H1 (cell line): ENCODE results near the gene PARP4. TPM values are rescaled to one million over a fixed set of nuclear protein-coding genes. Genes with fewer than 3 reads are reported as not detected.

Experiments
- CTCF ChIA-PET: fragments of 300-600 bp; sonication (Branson Sonifier 250); formaldehyde crosslinking; loops from one replicate; lab custom pipeline; 2021; ENCODE audit not compliant: partially characterized antibody; lab: Charles Lee
- POLR2A ChIA-PET: fragments of 300-600 bp; sonication (Branson Sonifier 250); formaldehyde crosslinking; loops from one replicate; lab custom pipeline; 2021; ENCODE audit warnings: inconsistent platforms; ENCODE audit not compliant: partially characterized antibody; lab: Charles Lee
- DNase-seq, 2 experiments: peaks; one replicate each; pipeline versions ENCODE4 v3.0.0 to v3.0.0-alpha.2; 2010 to 2022; ENCODE audit warnings: low spot score in 2 of 2, low read depth in 1 of 2, mixed read lengths in 1 of 2
- FAIRE-seq: peaks from 2 replicates; lab custom pipeline; 2011; peaks lifted over from hg19 to GRCh38; lab: Jason Lieb, UNC
- H2AFZ ChIP-seq: 2 replicates; pipeline ENCODE4 v1.8.1; 2012; ENCODE audit warnings: low read length, inconsistent platforms
- H2AK5ac ChIP-seq: 2 replicates; pipeline ENCODE4 v1.6.1; 2013; ENCODE audit warnings: low read depth, low read length
- H2BK120ac ChIP-seq: replicated peaks from 2 replicates; pipeline ENCODE3; 2013; ENCODE audit warnings: low read depth, low read length, inconsistent platforms
- H2BK12ac ChIP-seq: 2 replicates; pipeline ENCODE4 v1.6.1; 2013; ENCODE audit warnings: low read depth, low read length
- H2BK15ac ChIP-seq: 2 replicates; pipeline ENCODE4 v1.6.1; 2013; ENCODE audit warnings: low read length
- H2BK20ac ChIP-seq: 2 replicates; pipeline ENCODE4 v1.6.1; 2013; ENCODE audit warnings: low read length
- H2BK5ac ChIP-seq: 2 replicates; pipeline ENCODE4 v1.6.1; 2013; ENCODE audit warnings: low read depth, low read length
- H3K14ac ChIP-seq: 2 replicates; pipeline ENCODE4 v1.6.1; 2013; ENCODE audit warnings: inconsistent platforms; ENCODE audit not compliant: insufficient read length
- H3K18ac ChIP-seq: 2 replicates; pipeline ENCODE4 v1.6.1; 2013; ENCODE audit warnings: low read length; ENCODE audit errors: extremely low read depth
- H3K23ac ChIP-seq: 2 replicates; pipeline ENCODE4 v1.6.1; 2013; ENCODE audit warnings: inconsistent platforms; ENCODE audit not compliant: insufficient read length
- H3K23me2 ChIP-seq: 2 replicates; pipeline ENCODE4 v1.6.1; 2013; ENCODE audit warnings: low read depth, low read length
- H3K27ac ChIP-seq: 2 replicates; pipeline ENCODE4 v1.6.1; 2011; ENCODE audit warnings: low read depth, low read length, inconsistent platforms
- H3K27me3 ChIP-seq, 4 experiments: replicated peaks in 1 of 4; 1 replicate in 1 of 4; 2 replicates in 3 of 4; pipeline versions ENCODE4 v1.6.1 to v1.8.1; 2011 to 2013; ENCODE audit warnings: low read length in 3 of 4, mild to moderate bottlenecking in 3 of 4, inconsistent platforms in 2 of 4, mixed read lengths in 2 of 4, moderate library complexity in 1 of 4; ENCODE audit not compliant: control insufficient read depth in 3 of 4, insufficient read depth in 3 of 4; ENCODE audit errors: extremely low read depth in 1 of 4
- H3K36me3 ChIP-seq, 4 experiments: 2 replicates each; pipeline versions ENCODE4 v1.6.1 to v1.8.1; 2011 to 2013; ENCODE audit warnings: mild to moderate bottlenecking in 4 of 4, low read length in 3 of 4, moderate library complexity in 2 of 4, control low read depth in 1 of 4, inconsistent platforms in 1 of 4; ENCODE audit not compliant: insufficient read depth in 4 of 4, control insufficient read depth in 2 of 4
- H3K4ac ChIP-seq: replicated peaks from 2 replicates; pipeline ENCODE3; 2013; ENCODE audit warnings: low read length, low read depth, mixed read lengths, inconsistent platforms; ENCODE audit not compliant: insufficient read length
- H3K4me1 ChIP-seq, 4 experiments: replicated peaks in 1 of 4; 1 replicate in 1 of 4; 2 replicates in 3 of 4; pipeline versions ENCODE4 v1.6.1 to v1.8.1; 2011 to 2013; ENCODE audit warnings: low read length in 3 of 4, inconsistent platforms in 2 of 4, mixed read lengths in 1 of 4; ENCODE audit not compliant: insufficient read depth in 4 of 4, control insufficient read depth in 3 of 4
- H3K4me2 ChIP-seq, 2 experiments: 2 replicates each; pipeline versions ENCODE4 v1.6.1 to v1.8.1; 2011 to 2013; ENCODE audit warnings: low read depth in 2 of 2, low read length in 2 of 2, control low read depth in 1 of 2, inconsistent platforms in 1 of 2, mild to moderate bottlenecking in 1 of 2; ENCODE audit not compliant: insufficient read depth in 1 of 2
- H3K4me3 ChIP-seq, 4 experiments: fragments of 200-600, 300-600 bp in 1 of 4; sonication (generic), shearing (Covaris generic), sonication (Bioruptor Twin) in 1 of 4; 2 replicates each; pipeline versions ENCODE4 v1.5.1 to v1.8.1; 2011 to 2016; ENCODE audit warnings: low read length in 4 of 4, low read depth in 3 of 4, control low read depth in 2 of 4, inconsistent platforms in 2 of 4, mild to moderate bottlenecking in 2 of 4, mixed read lengths in 1 of 4, moderate library complexity in 1 of 4; ENCODE audit not compliant: insufficient read depth in 2 of 4; ENCODE audit errors: extremely low read depth in 1 of 4
- H3K56ac ChIP-seq: replicated peaks from 2 replicates; pipeline ENCODE3; 2013; ENCODE audit warnings: low read depth, mild to moderate bottlenecking, mixed read lengths, low read length, inconsistent platforms; ENCODE audit not compliant: insufficient read length
- H3K79me1 ChIP-seq: 2 replicates; pipeline ENCODE4 v1.6.1; 2013; ENCODE audit warnings: low read depth, low read length, control low read depth
- H3K79me2 ChIP-seq, 2 experiments: 2 replicates each; pipeline versions ENCODE4 v1.6.1 to v1.8.1; 2012 to 2013; ENCODE audit warnings: low read length in 2 of 2, mild to moderate bottlenecking in 2 of 2, inconsistent platforms in 1 of 2; ENCODE audit not compliant: insufficient read depth in 2 of 2, control insufficient read depth in 1 of 2
- H3K9ac ChIP-seq, 4 experiments: replicated peaks in 1 of 4; 1 replicate in 1 of 4; 2 replicates in 3 of 4; pipeline versions ENCODE4 v1.6.1 to v1.8.1; 2011 to 2013; ENCODE audit warnings: low read depth in 3 of 4, low read length in 3 of 4, control low read depth in 2 of 4, mild to moderate bottlenecking in 2 of 4, moderate library complexity in 2 of 4, inconsistent platforms in 1 of 4; ENCODE audit errors: extremely low read depth in 1 of 4
- H3K9me3 ChIP-seq, 2 experiments: 2 replicates each; pipeline versions ENCODE4 v1.6.1 to v1.8.1; 2012 to 2013; ENCODE audit warnings: mild to moderate bottlenecking in 2 of 2, moderate library complexity in 2 of 2, control low read depth in 1 of 2, inconsistent platforms in 1 of 2, low read depth in 1 of 2, low read length in 1 of 2, mixed read lengths in 1 of 2; ENCODE audit not compliant: insufficient read depth in 2 of 2
- H4K20me1 ChIP-seq, 2 experiments: replicated peaks in 1 of 2; 2 replicates each; pipeline versions ENCODE3 to v1.8.1; 2011 to 2013; ENCODE audit warnings: inconsistent platforms in 2 of 2, low read length in 2 of 2, mild to moderate bottlenecking in 1 of 2; ENCODE audit not compliant: insufficient read depth in 2 of 2, control insufficient read depth in 1 of 2
- H4K5ac ChIP-seq: 2 replicates; pipeline ENCODE4 v1.6.1; 2013; ENCODE audit warnings: low read length, low read depth, mixed read lengths, inconsistent platforms; ENCODE audit not compliant: insufficient read length
- H4K8ac ChIP-seq: 2 replicates; pipeline ENCODE4 v1.8.0; 2013; ENCODE audit warnings: mild to moderate bottlenecking, moderate library complexity, low read length, inconsistent platforms; ENCODE audit not compliant: insufficient read depth; ENCODE audit errors: extremely low read depth
- H4K91ac ChIP-seq: replicated peaks from 2 replicates; pipeline ENCODE3; 2013; ENCODE audit warnings: low read length, mixed read lengths, inconsistent platforms; ENCODE audit not compliant: insufficient read length
- ASH2L ChIP-seq: fragments of 200-600, 300-600 bp; sonication (generic); IDR thresholded peaks from one replicate; pipeline ENCODE4 v1.7.1; 2017; ENCODE audit warnings: low read length
- ATF2 ChIP-seq: IDR thresholded peaks from 2 replicates; pipeline ENCODE4 v1.6.1; 2012; ENCODE audit warnings: low read length, inconsistent platforms
- CBX5 ChIP-seq: fragments of 300-800, 300-1000 bp; sonication (generic); IDR thresholded peaks from 2 replicates; pipeline ENCODE4 v1.7.1; 2016; ENCODE audit warnings: antibody characterized with exemption, low read length, low read depth
- CHD2 ChIP-seq: IDR thresholded peaks from 2 replicates; pipeline ENCODE4 v1.6.1; 2012; ENCODE audit warnings: low read length, improper control_type of control experiment
- EGR1 ChIP-seq: IDR thresholded peaks from 2 replicates; pipeline ENCODE4 v1.6.1; 2011; ENCODE audit warnings: low read depth, low read length, borderline replicate concordance
- GTF2F1 ChIP-seq: IDR thresholded peaks from 2 replicates; pipeline ENCODE4 v1.6.1; 2012; ENCODE audit warnings: low read depth, low read length, improper control_type of control experiment, borderline replicate concordance
- MAX ChIP-seq: IDR thresholded peaks from 2 replicates; pipeline ENCODE4 v1.6.1; 2012; ENCODE audit warnings: inconsistent platforms
- NRF1 ChIP-seq: IDR thresholded peaks from 2 replicates; pipeline ENCODE4 v1.6.1; 2011; ENCODE audit warnings: mild to moderate bottlenecking, low read depth, low read length, improper control_type of control experiment
- POLR2A ChIP-seq, 2 experiments: IDR thresholded peaks; 1 replicate in 1 of 2; 2 replicates in 1 of 2; pipeline ENCODE4 v1.6.1; 2011; ENCODE audit warnings: low read depth in 2 of 2, low read length in 2 of 2, mild to moderate bottlenecking in 2 of 2; ENCODE audit errors: control extremely low read depth in 1 of 2
- POLR2AphosphoS5 ChIP-seq: IDR thresholded peaks from 2 replicates; pipeline ENCODE4 v1.6.1; 2011; ENCODE audit warnings: low read depth, low read length
- TAF7 ChIP-seq: optimal IDR thresholded peaks from 2 replicates; pipeline ENCODE3; 2011; ENCODE audit warnings: low read depth, mild to moderate bottlenecking, inconsistent platforms, low read length, moderate library complexity, borderline replicate concordance
- TCF12 ChIP-seq: IDR thresholded peaks from 2 replicates; pipeline ENCODE4 v1.6.1; 2011; ENCODE audit warnings: low read depth, mild to moderate bottlenecking, low read length
- TEAD4 ChIP-seq: IDR thresholded peaks from 2 replicates; pipeline ENCODE4 v1.6.1; 2012; ENCODE audit warnings: low read depth, low read length, inconsistent platforms, mixed read lengths
- WGBS, 2 experiments: shearing (Covaris generic) in 1 of 2; methylation state at CpG; one replicate each; pipeline versions ENCODE4 v1.1.6 to v1.1.7; 2013 to 2015; ENCODE audit warnings: low lambda C conversion rate in 2 of 2, mixed read lengths in 2 of 2, inconsistent platforms in 1 of 2, low coverage in 1 of 2, missing lambda C conversion rate in 1 of 2; ENCODE audit not compliant: insufficient replicate concordance in 2 of 2, insufficient coverage in 1 of 2, insufficient read length in 1 of 2; ENCODE audit errors: extremely low coverage in 1 of 2, missing lambda C conversion rate in 1 of 2; 5-methylcytosine and 5-hydroxymethylcytosine counted together
- polyA plus RNA-seq, 7 experiments: library from polyadenylated mRNA; depleted of rRNA in 3 of 7; stranded (reverse) in 5 of 7; unstranded in 2 of 7; fragments of >200 nt in 5 of 7; fragments of 200-250 nt in 2 of 7; gene quantifications; 1 replicate in 5 of 7; 2 replicates in 1 of 7; 4 replicates in 1 of 7; pipeline versions ENCODE4 v1.2.1 to v1.2.3, GENCODE V29; 2011 to 2013; ENCODE audit warnings: missing spikeins in 2 of 7, mixed read lengths in 2 of 7
- total RNA-seq: library from RNA; stranded (reverse); fragmentation: NEBNext Ultra II Directional; extraction: Animal tissue kit (Norgen Biotek cat#: 25700); gene quantifications from 2 replicates; pipeline ENCODE4 v1.2.1, GENCODE V29; 2021

Gene PARP4
- total and polyA plus RNA-seq, 2 of the 8 experiments (the other 6 are each of a cell fraction or from before 2014, with no cell fraction given) = 22.2 to 40.3 TPM

GRCh38 chr13:24512908-24513213 is 283 bp upstream of the PARP4 start:
- H2BK120ac ChIP-seq = no peak overlapping the region
- peak overlapping the region; percentile 76; the same call in 1 of the 2 replicates for H2AFZ ChIP-seq
- H3K4me1 ChIP-seq = peaks cover 0 to 7% (median under 1%) of the 10 kb centered on the region in 4 experiments; a peak in 2 of 7 replicates
- H4K5ac ChIP-seq = peak overlapping the region; percentile 73
- H4K8ac ChIP-seq = peak overlapping the region; percentile 98; the same call in 1 of the 2 replicates
- no peak overlapping the region for H2BK15ac ChIP-seq
- peak overlapping the region; percentile 70 to 93 (median 76) for H3K9ac ChIP-seq
- H3K4me2 ChIP-seq = peak overlapping the region; percentile 77 to 91
- H4K91ac ChIP-seq = no peak overlapping the region
- DNase-seq (no peak), FAIRE-seq (no peak)
- H2AK5ac ChIP-seq = no peak overlapping the region
- peak overlapping the region; percentile 84 for H3K56ac ChIP-seq
- 0 out of 2 replicates have a peak overlapping the region, but pooled peaks have one; percentile 0 for H3K27ac ChIP-seq
- H2BK12ac ChIP-seq = no peak overlapping the region
- H3K23ac ChIP-seq = no peak overlapping the region
- peaks cover 0 to 34% of the 10 kb centered on the region in 2 experiments; a peak in 2 of 4 replicates for H3K79me2 ChIP-seq
- ChIA-PET POLR2A (interaction anchor here (1.8 kb wide), 1 partner anchor 10 kb away, joined by 4 read pairs; no protein-coding TSS in a partner anchor), CTCF (interaction anchor here (1.6 kb wide), 1 partner anchor 105 kb away, joined by 4 read pairs; no protein-coding TSS in a partner anchor)
- H3K4ac ChIP-seq = no peak overlapping the region
- H2BK5ac ChIP-seq = no peak overlapping the region
- no peak overlapping the region for H2BK20ac ChIP-seq
- H3K18ac ChIP-seq = peak overlapping the region; percentile 52; the same call in 1 of the 2 replicates
- no peak for TF ChIP-seq EGR1
- TF ChIP-seq ATF2 = no peak
- no peak for TF ChIP-seq NRF1
- no peak for TF ChIP-seq GTF2F1
- no peak for TF ChIP-seq TEAD4
- peak; percentile 22 for TF ChIP-seq TAF7
- no peak for TF ChIP-seq CBX5
- peak in 1 of 2 experiments; percentile 23; a peak in 2 of 3 replicates for TF ChIP-seq POLR2A (IDR thresholded peaks at IDR 0.05; ENCODE audit: control extremely low read depth in 1 of 2, low read depth in 2 of 2, low read length in 2 of 2)
- no peak for TF ChIP-seq MAX
- no peak for TF ChIP-seq CHD2
- TF ChIP-seq ASH2L = peak; percentile 15
- no peak for TF ChIP-seq TCF12
- no peak for TF ChIP-seq POLR2AphosphoS5
- no peak overlapping the region for H3K14ac ChIP-seq
- no peaks in the 10 kb centered on the region for H3K27me3 ChIP-seq
- H3K79me1 ChIP-seq = 0 out of 2 replicates have a peak, but pooled peaks cover 3% of the 10 kb centered on the region
- no peaks in the 10 kb centered on the region for H3K9me3 ChIP-seq
- peaks cover 4% of the 10 kb centered on the region for H3K23me2 ChIP-seq
- no peaks in the 10 kb centered on the region for H4K20me1 ChIP-seq
- H3K4me3 ChIP-seq = peak overlapping the region; percentile 76 to 93 (median 84)
- 1% methylated on average over 9 of the region's 10 CpGs; no CpG with 5 or more reads in 1 of the 2 experiments for WGBS, 2 experiments
- H3K36me3 ChIP-seq = no peaks in the 10 kb centered on the region
